OCI-LY3 (cell line): Measurements from ENCODE around the gene KRTAP5-10.
"Not testable (repeated sequence)": the region's sequence is repeated elsewhere in the genome, so short reads cannot be mapped to it uniquely, and the experiment has no call there.

ENCODE experiments used
- H2AFZ ChIP-seq: fragments of 200-600, 300-600 bp; shearing (Covaris generic); 2 replicates; pipeline ENCODE4 v1.6.0; 2014; ENCODE audit warnings: antibody characterized with exemption, low read depth, low read length
- H3K27ac ChIP-seq: fragments of 200-600, 300-600 bp; sonication (generic); 2 replicates; pipeline ENCODE4 v1.5.1; 2014; ENCODE audit warnings: mild to moderate bottlenecking, low read length, moderate library complexity, mixed read lengths
- H3K27me3 ChIP-seq: fragments of 200-600, 300-600 bp; sonication (generic); 2 replicates; pipeline ENCODE4 v1.6.1; 2014; ENCODE audit warnings: low read depth, low read length, mixed read lengths
- H3K36me3 ChIP-seq: fragments of 200-600, 300-600 bp; sonication (generic); replicated peaks from 2 replicates; pipeline ENCODE3; 2014; ENCODE audit warnings: low read depth, low read length, mixed read lengths
- H3K4me1 ChIP-seq: fragments of 300-600, 200-600 bp; sonication (generic); 2 replicates; pipeline ENCODE4 v1.6.1; 2014; ENCODE audit warnings: low read length, mixed read lengths
- H3K4me2 ChIP-seq: fragments of 200-600, 300-600 bp; sonication (generic); 2 replicates; pipeline ENCODE4 v1.6.1; 2014; ENCODE audit warnings: low read length, mixed read lengths
- H3K4me3 ChIP-seq: fragments of 300-600, 200-600 bp; sonication (generic); 2 replicates; pipeline ENCODE4 v1.5.1; 2014; ENCODE audit warnings: antibody characterized with exemption, mild to moderate bottlenecking, low read length, moderate library complexity
- H3K79me2 ChIP-seq: fragments of 300-600, 200-600 bp; shearing (Covaris generic); 2 replicates; pipeline ENCODE4 v1.6.1; 2014; ENCODE audit warnings: mild to moderate bottlenecking, low read length, mixed read lengths
- H3K9ac ChIP-seq: fragments of 300-600, 200-600 bp; shearing (Covaris generic); 2 replicates; pipeline ENCODE4 v1.6.0; 2014; ENCODE audit warnings: mild to moderate bottlenecking, low read length, moderate library complexity
- H3K9me3 ChIP-seq: fragments of 200-600, 300-600 bp; shearing (Covaris generic); 2 replicates; pipeline ENCODE4 v1.6.1; 2014; ENCODE audit warnings: low read length, mixed read lengths; ENCODE audit not compliant: insufficient read depth
- H4K20me1 ChIP-seq: fragments of 200-600, 300-600 bp; sonication (generic); 2 replicates; pipeline ENCODE4 v1.6.1; 2016; ENCODE audit warnings: low read length, mixed read lengths; ENCODE audit not compliant: insufficient read depth
- CTCF ChIP-seq: fragments of 200-600, 300-600 bp; sonication (generic); IDR thresholded peaks from 2 replicates; pipeline ENCODE4 v1.5.1; 2014; ENCODE audit warnings: antibody characterized with exemption, low read length, low read depth
- EZH2phosphoT487 ChIP-seq: fragments of 200-600 bp; shearing (Covaris generic); IDR thresholded peaks from 2 replicates; pipeline ENCODE4 v1.6.1; 2018; ENCODE audit warnings: antibody characterized with exemption, mixed run types, low read depth

KRTAP5-10 gene

GRCh38 chr11:71580057-71581003 lies 15.0 kb downstream of the KRTAP5-10 start:
- Histone ChIP-seq H3K36me3 (no peaks in the 10 kb centered on the region), H3K9me3 (no peaks in the 10 kb centered on the region), H3K4me1 (peaks cover 6% of the 10 kb centered on the region), H3K79me2 (no peaks in the 10 kb centered on the region), H2AFZ (peak overlapping the region; percentile 87; the same call in 1 of the 2 replicates), H3K4me2 (peak overlapping the region; percentile 63), H4K20me1 (no peaks in the 10 kb centered on the region), H3K9ac (no peak overlapping the region), H3K27ac (no peak overlapping the region), H3K27me3 (peaks cover 24% of the 10 kb centered on the region), H3K4me3 (peak overlapping the region; percentile 38; the same call in 1 of the 2 replicates)
- no peak for TF ChIP-seq EZH2phosphoT487
- TF ChIP-seq CTCF, result peak; percentile 56

- no peak overlapping the region for H3K4me3 ChIP-seq
- peaks cover 12% of the 10 kb centered on the region; the same call in 1 of the 2 replicates for H3K27me3 ChIP-seq
- H3K79me2 ChIP-seq, result no peaks in the 10 kb centered on the region
- no peaks in the 10 kb centered on the region for H3K9me3 ChIP-seq
- TF ChIP-seq CTCF (no peak), EZH2phosphoT487 (no peak)
- H3K4me2 ChIP-seq, result no peak overlapping the region
- no peaks in the 10 kb centered on the region for H3K36me3 ChIP-seq
- peaks cover 6% of the 10 kb centered on the region for H3K4me1 ChIP-seq
- H3K9ac ChIP-seq, result no peak overlapping the region
- H3K27ac ChIP-seq, result no peak overlapping the region
- H2AFZ ChIP-seq, result no peak overlapping the region
- H4K20me1 ChIP-seq, result no peaks in the 10 kb centered on the region
Observed at GRCh38 chr11:71581826-71582225, 16.5 kb downstream of the KRTAP5-10 start.

- no peaks in the 10 kb centered on the region for H3K36me3 ChIP-seq
- no peak within 1 kb of the TSS for H3K27ac ChIP-seq
- H2AFZ ChIP-seq, result no peak within 1 kb of the TSS
- no peak within 1 kb of the TSS for H3K9ac ChIP-seq
- H3K4me1 ChIP-seq, result peaks cover 6% of the 10 kb centered on the region
- no peaks in the 10 kb centered on the region for H4K20me1 ChIP-seq
- H3K79me2 ChIP-seq, result no peaks in the 10 kb centered on the region
- no peak within 1 kb of the TSS for H3K4me2 ChIP-seq
- TF ChIP-seq CTCF (no peak), EZH2phosphoT487 (no peak)
- H3K4me3 ChIP-seq, result no peak within 1 kb of the TSS
- H3K27me3 ChIP-seq, result peaks cover 12% of the 10 kb centered on the region; the same call in 1 of the 2 replicates
- H3K9me3 ChIP-seq, result no peaks in the 10 kb centered on the region
Observed at GRCh38 chr11:71582309-71582895, 17.0 kb downstream of the KRTAP5-10 start, which contains the start of gene KRTAP5-11. KRTAP5-11 (minus strand) TSS chr11:71582875; CDS start chr11:71582837, 38 bp downstream.

- not testable (repeated sequence) for H2AFZ ChIP-seq, H3K9ac ChIP-seq
Observed at GRCh38 chr11:71582969-71583368, 17.6 kb downstream of the KRTAP5-10 start.

GRCh38 chr11:71585673-71586072 lies 20.3 kb downstream of the KRTAP5-10 start:
- H3K9ac ChIP-seq, H3K9me3 ChIP-seq, H4K20me1 ChIP-seq, H3K4me3 ChIP-seq, H3K36me3 ChIP-seq, H3K4me2 ChIP-seq, H3K4me1 ChIP-seq, H3K27me3 ChIP-seq, H2AFZ ChIP-seq, H3K79me2 ChIP-seq, H3K27ac ChIP-seq: not testable (repeated sequence)

More at GRCh38 chr11:71582969-71583368, 17.6 kb downstream of the KRTAP5-10 start:
- not testable (repeated sequence) for H3K4me1 ChIP-seq, H3K4me3 ChIP-seq, H4K20me1 ChIP-seq, H3K4me2 ChIP-seq, H3K9me3 ChIP-seq, H3K79me2 ChIP-seq, H3K27ac ChIP-seq, H3K36me3 ChIP-seq
- peaks cover 12% of the 10 kb centered on the region; the same call in 1 of the 2 replicates for H3K27me3 ChIP-seq

- not testable (repeated sequence) for H3K79me2 ChIP-seq, H3K27ac ChIP-seq, H3K4me1 ChIP-seq, H3K36me3 ChIP-seq, H3K4me3 ChIP-seq, H4K20me1 ChIP-seq, H2AFZ ChIP-seq, H3K27me3 ChIP-seq, H3K4me2 ChIP-seq, H3K9me3 ChIP-seq, H3K9ac ChIP-seq
Observed at GRCh38 chr11:71588314-71588713, 23.0 kb downstream of the KRTAP5-10 start.
